NCI-H2107 treated with DMSO at 0.1 percent for 48 hours (cell line): Measurements from ENCODE around the gene MGME1.

Experiments used
- DNase-seq: peaks from one replicate; lab custom pipeline; 2025; ENCODE audit not compliant: unreplicated experiment; lab: John Stamatoyannopoulos, UW

MGME1 gene

DNA sequence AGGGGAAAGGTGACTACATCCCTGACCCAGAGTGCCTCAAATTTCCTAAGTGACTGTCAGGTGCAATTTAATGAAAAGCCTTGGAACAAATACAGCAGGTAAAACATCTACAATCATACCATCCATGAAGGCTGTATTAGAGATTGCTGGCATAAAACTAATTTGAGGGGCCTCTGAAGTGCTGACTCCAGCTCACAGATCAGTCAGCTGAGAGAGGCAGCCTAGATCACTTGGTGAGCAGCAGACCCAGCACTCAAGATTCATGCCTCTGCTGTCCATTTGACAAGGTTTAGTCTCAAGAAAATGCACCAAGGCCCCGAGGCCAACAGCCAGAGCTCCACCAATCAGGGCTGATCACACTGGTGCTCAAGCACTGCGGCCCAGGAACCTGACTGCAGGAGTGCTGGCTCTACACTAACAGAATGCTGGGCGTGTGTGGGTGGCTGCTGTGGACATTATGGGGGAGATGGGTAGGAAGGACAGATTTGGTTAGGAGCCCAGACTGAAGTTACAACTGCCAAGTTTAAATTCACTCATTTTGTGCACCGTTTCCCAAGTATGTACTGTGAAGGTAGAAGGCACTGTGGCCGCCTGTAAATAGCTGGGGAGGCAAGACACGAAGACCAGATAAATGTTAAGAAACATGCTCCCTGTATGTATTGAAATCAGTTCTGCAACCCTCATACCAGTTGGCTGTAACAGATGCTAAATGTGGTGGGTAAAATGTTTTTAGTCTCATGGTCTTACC lies 28.4 kb upstream of the MGME1 start:
- DNase-seq, result no peak

DNA sequence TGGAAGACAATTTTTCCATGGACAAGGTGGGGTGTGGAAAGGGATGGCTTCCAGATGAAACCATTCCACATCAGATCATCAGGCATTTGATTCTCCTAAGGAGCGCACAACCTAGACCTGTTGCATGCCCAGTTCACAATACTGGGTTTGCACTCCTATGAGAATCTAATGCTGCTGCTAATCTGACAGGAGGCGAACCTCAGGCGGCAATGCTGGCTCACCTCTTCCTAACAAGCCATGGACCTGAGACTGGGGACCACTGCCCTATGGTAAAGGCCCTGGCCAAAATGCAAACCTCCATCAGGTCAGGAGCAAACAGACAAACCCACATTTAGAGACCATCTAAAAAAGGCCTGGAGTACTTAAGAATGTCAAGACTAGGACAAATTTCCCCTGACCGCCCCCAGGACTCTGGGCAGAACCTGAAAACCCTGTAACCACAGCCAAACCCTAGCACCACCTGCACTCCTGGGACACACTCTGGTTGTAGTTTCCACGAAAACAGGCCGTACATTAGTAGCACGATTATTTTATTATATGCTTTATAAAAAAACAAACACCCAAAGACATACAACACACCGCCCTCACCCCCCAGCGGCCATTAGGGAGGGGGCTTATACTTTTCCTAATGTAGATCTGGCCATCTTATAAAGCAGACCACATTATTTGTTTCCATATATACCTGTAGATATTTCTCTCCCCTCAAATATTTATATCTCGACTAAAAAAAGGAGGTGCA lies 27.6 kb upstream of the MGME1 start:
- DNase-seq, result no peak

DNA sequence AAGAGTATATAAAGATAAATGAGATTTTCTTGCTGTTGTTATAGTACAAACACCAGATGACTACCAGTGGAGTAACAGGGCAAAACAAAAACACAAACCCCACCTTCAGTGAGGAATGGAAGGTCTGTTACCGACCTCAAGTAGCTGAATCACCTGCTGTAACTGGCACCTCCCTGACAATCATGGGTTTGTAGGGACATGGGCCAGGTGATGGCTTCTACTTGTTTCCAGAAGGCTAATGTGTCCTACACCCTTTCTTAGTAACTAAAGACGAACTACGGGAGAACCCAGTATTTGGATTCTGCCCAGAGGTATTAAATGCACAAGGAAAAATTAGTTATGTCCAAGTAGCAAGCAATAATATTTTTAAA lies 27.0 kb upstream of the MGME1 start:
- DNase-seq, result no peak

DNA sequence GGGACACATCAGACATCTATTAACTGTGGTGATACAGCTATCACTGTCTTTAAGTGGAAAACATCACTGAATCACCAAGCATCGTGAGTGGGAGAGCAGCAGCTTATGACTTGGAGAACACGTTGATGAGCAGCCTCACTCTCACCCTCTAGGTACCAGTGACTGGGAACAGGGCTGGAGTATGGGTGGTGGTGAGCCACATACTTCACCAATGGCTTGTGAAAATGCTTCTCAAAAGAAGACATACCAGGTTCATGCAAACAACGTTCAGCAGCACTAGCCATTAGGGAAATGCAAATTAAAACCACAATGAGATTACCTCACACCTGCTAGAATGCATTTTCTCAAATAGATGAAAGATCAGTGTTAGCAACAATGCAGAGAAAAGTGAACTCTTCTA lies 25.5 kb upstream of the MGME1 start:
- peak; percentile 30 for DNase-seq

DNA sequence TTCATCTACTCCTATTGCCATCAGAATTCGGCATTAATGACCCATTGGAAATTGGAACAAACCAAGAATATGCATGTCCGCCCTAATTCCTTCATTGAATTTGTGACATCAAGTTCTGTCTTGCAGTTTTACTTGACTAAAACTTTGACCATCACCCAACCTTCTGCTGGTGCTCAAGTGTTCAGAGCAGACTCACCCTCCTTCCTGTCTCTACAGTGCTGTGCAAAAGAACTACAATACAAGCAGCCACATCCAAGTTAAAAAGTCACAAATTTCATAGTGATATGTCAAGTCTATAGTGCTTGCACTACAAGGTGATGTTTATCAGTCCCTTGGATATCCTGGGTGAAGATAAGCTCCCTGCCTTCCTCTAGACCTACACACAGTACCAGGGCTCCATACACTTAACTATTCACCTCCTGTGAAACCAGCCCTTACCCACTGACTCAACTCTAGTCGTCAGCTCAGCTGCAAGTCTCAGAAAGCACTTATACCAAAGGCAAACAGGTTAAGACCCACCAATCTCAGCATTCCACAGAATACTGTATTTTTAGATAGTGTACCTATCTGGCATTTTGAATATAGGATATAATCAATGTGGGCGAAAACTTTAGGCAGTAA lies 23.9 kb upstream of the MGME1 start:
- DNase-seq, result no peak

DNA sequence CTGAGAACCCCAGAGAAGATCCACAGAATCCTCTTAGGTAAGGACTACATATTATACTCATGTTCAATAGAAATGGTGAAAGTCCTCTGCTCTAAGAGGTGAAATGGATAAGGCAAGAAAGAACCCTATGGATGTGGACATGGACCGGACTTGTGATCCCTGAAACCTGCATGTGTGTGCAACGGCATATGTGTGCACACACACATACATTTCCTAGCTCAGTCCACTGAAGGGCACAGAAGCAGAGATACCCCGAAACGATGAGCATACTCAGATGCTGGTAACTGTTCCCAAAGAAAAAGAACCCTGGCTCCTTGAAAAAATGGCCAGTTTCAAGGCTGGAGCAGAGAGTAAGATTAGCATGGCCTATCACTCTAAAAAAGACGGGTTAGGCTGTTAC lies 22.8 kb upstream of the MGME1 start:
- no peak for DNase-seq

DNA sequence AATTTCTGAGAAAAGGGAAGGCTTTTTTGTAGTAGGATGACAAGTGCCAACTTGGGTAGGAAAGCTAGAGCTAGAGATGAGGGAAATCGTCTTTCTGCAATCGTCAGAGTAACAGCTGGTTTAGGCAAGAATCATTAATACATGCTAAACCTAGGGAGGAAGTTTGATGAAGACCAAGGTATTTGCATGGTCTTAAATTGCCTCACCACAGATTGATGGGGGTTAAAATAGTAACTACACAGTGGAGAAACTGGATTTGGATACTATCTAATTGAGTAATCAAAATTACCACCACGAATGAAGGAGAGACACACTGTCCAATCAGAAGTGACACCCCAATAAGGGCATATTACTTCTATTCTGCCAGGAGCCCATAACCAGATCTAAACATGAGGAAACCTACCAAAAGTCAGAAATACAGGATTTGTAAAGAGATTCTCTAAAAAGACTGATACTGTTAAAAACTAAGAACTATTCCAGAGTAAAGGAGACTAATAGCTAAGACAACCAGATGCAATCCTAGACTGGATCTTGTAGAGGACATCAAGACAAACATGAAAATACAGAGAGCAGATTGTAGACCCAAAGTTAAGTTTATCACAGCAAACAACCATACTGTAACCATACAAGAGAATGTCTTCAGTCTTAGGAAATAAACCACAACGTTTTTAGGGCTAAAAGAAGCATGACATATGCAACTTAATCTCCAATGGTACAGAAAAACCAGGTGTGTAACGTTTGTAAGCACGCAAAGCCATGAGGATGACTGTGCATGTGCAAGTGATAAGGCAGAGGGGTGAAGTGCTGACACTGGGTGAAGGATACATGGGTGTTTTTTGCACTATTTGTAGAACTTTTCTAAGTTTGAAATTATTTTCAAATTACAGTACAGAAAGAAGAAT lies 22.0 kb upstream of the MGME1 start:
- no peak for DNase-seq

DNA sequence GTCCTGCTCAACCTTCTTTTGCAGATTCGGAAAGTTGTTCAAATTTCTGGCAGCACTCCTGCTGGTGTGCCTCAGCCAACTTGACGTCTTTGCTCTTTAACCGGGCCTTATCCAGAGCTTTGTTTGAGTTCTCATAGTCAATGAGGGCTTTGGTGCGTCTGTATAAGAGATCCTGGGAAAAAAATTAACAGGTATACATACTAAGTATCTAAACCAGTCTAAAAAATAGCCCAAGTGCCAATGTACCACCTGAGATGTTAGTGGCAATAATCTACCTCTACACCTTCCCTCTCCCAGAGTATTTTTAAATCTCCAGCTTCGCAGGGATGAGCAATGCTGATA lies 21.4 kb upstream of the MGME1 start:
- DNase-seq, result no peak

DNA sequence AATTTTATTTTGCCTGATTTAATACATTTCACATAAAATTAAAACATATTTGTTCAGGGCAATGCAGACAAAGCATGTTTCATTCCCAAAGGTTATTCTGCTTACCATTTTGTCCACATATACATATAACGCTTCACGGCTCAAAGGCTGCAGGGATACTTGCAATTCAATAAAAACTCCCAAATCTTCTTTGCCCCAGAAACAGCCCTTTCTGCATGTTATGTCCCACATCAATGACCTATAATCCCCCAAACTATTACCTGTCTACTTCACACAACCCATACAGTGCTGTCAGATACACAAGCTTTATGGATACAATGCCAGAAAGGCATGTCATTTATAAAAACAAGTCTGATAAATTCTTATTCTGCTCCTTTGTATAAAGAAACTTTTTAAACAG lies 20.4 kb upstream of the MGME1 start:
- DNase-seq, result no peak

DNA sequence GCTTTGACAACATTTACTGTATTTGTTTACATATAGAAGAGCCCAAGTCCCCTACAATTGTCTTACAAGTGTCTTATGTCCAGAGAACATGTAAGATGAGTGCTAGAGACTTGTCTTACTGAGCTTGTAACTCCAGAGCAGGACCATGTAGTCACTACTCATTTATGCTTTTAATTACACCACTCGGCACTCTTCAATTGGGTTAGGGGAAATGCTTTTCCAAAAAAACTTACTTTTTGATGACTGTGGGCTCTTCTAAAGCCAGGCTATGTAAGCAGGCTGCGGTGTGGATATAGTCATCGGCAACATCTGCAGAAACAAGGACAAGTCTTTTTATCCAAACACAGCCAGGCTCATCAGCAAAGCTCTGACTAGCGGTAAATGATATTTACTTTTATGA lies 18.9 kb upstream of the MGME1 start:
- DNase-seq, result no peak

DNA sequence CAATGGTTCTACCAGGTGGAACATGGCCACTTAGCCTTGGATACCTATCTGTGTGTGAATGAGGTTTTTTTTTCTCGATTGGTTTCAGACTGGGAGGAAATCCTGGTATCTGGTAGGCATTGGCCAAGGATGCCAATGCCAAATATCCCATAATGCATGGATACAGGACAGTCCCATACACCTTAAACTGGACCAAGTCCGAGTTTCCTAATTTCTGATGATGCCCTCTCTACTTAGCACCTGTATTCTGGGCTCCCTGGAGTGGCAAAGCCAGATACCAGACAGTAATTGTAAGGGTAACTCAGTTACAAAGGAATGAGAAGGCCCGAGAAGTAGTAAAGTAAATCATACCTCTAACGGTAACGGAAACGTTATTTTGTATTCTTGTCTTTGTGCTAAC lies 18.1 kb upstream of the MGME1 start:
- no peak for DNase-seq

DNA sequence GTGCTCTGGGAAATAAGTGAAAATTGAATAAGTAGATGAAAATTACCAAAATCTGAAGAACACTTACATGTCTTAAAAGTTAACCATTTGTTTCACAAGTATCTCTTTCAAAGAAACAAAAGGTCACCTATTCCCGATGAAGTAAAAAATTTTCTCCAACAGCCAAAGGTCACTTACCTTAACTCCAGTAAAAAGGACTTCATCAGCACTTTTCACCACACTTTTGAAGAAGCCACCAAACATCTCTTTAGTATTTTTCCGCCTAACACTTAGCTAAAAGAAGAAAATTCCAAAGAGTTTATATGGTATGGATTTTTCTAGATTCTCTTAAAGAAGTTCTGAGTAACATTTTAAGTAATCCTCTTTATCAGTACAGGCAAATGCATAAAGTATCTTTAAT lies 17.5 kb upstream of the MGME1 start:
- no peak for DNase-seq

DNA sequence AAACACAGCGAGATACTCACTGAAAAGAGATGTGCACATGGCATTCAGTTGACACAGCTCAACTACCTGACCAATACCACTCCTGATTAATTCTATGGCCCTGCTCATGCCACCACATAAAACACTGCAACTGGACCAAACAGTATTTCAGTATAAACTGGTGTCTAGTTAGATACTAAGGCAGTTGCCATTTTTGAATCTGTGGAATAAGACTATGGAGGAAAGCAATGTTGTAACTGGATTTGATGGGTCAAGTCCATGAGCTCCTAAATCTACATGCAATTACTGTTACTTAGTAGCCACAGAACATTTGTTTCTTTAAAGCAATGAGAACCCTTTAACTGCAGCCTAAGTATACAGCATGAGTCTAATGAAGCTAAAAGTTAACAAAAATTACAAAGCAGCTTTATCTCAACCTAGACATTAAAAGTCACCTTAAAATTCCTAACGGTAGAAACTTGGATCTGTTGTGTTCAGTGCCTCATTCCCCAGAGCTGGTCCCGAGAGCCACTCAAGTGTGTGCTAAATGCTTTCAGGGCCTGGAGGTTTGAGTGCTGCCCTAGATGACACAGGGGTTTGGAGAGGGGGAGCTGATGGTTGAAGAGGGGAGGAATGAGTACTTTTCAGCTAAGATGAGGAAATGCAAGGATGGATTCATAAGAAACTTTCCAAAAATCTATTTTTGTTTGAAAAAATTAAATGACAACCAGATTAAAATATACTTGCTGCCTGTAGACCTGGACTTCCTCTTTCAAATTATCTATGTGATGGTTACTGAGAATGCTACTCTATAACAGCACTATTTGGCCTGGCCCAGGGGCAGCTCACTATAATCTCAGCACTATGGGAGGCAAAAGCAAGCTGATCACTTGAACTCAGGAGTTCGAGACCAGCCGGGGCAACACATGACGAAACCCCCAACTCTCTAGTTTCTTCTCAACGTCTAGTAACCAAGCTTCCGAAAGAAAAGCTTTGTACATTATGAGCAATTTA lies 15.8 kb upstream of the MGME1 start:
- DNase-seq, result no peak

DNA sequence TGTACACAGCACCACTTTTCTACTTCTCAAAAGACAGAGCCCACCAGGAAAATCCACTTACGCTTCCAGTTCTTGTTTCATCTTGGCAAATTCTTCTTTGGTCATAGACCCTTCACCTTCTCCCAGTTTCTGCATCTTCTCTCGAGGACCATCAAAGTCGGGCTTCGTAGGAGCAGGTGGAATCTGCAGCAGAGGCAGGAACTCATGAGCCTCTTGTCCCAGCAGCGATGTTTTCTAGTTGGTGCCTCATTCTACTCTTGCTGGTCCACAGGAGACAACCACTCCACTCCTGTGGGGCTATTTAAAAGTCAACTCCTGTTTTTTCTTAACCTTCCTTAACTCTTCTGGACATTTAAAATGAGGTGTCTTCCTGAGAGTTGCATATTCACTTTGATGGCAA lies 14.9 kb upstream of the MGME1 start:
- DNase-seq, result no peak

DNA sequence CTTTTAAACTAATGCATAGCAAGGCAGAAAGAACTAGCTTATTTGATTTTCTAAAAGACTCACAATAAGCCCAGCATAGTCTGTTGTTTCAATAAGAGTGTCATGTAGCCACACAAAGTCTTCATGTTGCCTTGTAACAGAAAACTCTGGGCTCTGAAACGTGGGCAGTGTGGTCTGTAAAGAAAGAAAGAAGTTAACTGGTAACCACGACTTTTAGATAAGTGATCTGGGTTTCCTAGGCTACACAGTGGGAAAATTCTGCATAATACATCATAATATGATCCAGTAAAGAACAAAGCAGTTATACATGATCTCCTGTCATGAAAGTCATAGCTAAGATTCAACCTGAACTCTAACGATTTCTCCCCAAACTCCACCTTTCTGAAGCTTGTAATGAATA lies 13.5 kb upstream of the MGME1 start:
- no peak for DNase-seq

DNA sequence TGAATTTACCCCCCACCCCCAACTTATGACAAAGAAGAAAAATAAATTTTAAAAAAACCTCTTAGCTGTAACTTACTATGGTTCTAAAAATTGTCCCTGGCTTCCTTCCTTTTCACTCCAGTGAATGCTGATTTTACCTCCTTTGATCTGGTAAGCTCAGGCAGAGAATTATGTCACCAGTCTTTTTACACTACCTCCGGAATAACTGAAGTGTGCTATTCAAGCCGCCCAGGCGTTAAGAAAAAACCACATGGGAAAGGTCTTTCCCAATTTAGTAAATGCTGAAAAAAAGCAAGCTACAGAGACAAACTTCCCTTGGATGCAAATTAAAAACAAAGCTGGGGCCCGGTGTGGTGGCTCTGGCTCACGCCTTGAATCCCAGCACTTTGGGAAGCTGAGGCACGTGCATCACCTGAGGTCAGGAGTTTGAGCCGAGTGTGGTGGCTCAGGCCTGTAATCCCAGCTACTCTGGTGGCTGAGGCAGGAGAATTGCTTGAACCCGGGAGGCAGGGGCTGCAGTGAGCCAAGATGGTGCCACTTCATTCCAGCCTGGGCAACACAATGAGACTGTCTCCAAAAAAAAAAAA lies 12.6 kb upstream of the MGME1 start:
- DNase-seq, result no peak

DNA sequence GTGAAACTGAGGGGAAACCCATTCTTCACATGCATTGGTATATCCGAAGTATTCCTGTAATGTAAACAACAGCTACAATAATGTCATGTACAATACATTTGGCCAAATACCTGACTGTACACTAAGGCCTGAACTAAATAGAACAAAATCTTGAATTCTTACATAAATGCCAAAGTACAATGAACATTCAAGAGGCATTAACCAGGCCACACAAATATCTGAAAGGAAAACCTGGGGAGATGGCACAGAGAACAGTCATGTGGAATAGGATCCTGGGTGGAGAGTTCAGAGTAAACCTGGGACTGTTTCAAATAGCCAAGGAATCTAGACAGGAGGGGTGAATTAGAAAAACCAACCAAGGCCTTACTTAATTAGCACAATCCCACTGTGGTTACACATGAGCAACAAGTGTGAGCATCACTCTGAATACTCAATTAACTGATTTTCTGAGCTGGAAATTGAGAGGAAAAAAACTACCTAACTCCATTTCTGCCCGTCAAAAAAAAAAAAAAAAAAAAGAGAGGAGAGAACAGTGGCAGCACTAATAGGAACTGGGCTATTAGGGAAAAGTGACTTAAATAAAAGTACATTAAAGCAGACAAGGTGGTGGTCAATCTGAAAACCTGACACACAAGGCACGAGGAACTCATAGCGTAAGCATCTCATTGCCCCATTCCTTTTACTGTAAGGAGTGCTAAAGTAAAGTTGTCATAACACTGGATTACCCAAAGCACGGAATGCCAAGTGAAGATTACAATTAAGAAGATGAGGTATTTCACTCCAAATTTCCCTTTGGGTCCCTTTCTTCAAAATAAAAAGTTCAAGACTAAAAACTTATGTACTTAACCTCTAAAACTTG lies 11.1 kb upstream of the MGME1 start:
- no peak for DNase-seq

DNA sequence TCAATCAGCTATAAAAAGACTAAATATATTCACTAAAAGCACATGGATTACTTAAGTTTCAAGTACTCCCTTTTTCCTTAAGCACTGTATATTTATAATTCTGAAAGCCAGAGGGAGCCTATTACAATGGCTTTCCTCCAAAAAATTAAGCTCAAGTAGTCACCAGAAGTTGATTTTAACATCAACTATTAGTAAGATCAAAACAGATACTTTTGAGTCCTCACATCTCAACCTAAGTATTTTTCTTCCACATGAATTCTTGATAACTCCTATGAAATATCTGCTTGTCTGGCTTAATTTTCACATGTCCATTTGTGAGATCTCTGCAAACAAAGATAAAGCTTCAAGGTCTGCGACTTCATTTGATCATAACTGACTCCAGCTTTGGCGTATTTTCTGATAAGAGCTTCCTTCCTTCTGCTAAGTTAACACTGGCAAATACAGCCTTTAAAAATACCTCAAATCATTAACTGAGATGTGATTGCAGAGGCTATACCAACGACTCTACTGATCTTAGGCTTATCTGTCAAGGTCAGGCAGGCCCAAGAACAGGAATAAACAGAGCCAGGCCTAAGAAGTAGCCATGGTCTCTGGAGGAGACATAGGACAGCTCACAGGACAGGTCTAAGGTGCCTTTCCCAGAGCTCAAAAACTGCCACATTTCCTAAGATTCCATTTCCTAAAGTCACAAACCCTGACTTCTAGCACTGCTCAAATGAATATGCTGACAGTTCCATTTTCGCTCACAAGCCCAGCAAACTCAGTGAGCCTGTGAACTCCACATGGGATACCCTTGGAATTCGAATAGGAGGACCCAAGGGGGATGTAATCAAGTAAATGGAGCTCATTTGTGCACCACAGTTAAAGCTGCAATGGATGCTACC lies 10.2 kb upstream of the MGME1 start:
- no peak for DNase-seq
